GM19043 (cell line): ENCODE results near the gene SOX9.

ENCODE experiments used
- ATAC-seq: cut with Tn5 transposase; IDR thresholded peaks from one replicate; pipeline ENCODE4 v1.9.1; 2021; ENCODE audit warnings: low read depth; ENCODE audit not compliant: unreplicated experiment

The SOX9 gene

GRCh38 chr17:72151565-72152386 is 31.0 kb downstream of the SOX9 start:
- ATAC-seq = no peak

GRCh38 chr17:72152387-72152929 is 31.6 kb downstream of the SOX9 start:
- no peak for ATAC-seq

GRCh38 chr17:72158895-72159885 is 38.4 kb downstream of the SOX9 start:
- ATAC-seq = no peak

- ATAC-seq = no peak
These were observed 41.7 kb downstream of the SOX9 start for GRCh38 chr17:72162569-72162968.

GRCh38 chr17:72163474-72163873 is 42.7 kb downstream of the SOX9 start:
- no peak for ATAC-seq

- ATAC-seq = no peak
These were observed 43.4 kb downstream of the SOX9 start for GRCh38 chr17:72164158-72164739.

GRCh38 chr17:72165192-72165866 is 44.5 kb downstream of the SOX9 start:
- no peak for ATAC-seq

GRCh38 chr17:72165867-72166439 is 45.1 kb downstream of the SOX9 start:
- no peak for ATAC-seq

- no peak for ATAC-seq
These were observed 46.8 kb downstream of the SOX9 start for GRCh38 chr17:72167593-72167992.

GRCh38 chr17:72169823-72170222 is 49.0 kb downstream of the SOX9 start:
- no peak for ATAC-seq

- no peak for ATAC-seq
These were observed 51.2 kb downstream of the SOX9 start for GRCh38 chr17:72171703-72172667.

- ATAC-seq = no peak
These were observed 52.8 kb downstream of the SOX9 start for GRCh38 chr17:72173499-72174116.

GRCh38 chr17:72175263-72175662 is 54.4 kb downstream of the SOX9 start:
- no peak for ATAC-seq
